ENCODE results near the gene TMX2. TPM values are rescaled to one million over a fixed set of nuclear protein-coding genes. Genes with fewer than 3 reads are reported as not detected.

Gene TMX2
- total RNA-seq, 1 experiment from 2014 or later: 161 TPM

DNA sequence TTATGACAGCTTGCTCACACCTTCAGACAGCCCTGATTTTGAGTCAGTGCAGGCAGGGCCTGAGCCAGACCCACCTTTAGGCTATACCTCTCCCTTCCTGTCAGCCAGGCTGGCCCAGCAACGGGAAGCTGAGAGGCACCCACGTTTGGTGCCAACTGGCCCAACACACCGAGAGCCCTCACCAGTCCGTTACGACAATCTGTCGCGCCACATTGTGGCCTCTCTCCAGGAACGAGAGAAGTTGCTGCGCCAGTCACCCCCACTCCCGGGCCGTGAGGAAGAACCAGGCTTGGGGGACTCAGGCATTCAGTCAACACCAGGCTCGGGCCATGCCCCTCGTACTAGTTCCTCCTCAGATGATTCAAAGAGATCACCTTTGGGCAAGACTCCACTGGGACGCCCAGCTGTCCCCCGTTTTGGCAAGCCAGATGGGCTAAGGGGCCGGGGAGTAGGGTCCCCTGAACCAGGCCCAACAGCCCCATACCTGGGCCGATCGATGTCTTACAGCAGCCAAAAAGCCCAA, 13.5 kb upstream of the TMX2 start:
- intact Hi-C loops (cut with micrococcal nuclease): no loop called here
- H3K4me1 Mint-ChIP-seq (ENCODE audit: insufficient read depth, unreplicated experiment): no peaks in the 10 kb centered on the region
- no peaks in the 10 kb centered on the region for H3K27me3 Mint-ChIP-seq (ENCODE audit: insufficient read depth, unreplicated experiment)
- DNase-seq (ENCODE audit: unreplicated experiment): no peak
- H3K4me3 Mint-ChIP-seq (ENCODE audit: unreplicated experiment): no peak overlapping the region
- ChIA-PET POLR2A (interaction anchor here (0.6 to 2.5 kb wide), 3 partner anchors 11 to 14 kb away, joined by 3 to 11 read pairs (median 3); partner anchors contain the start of genes MED19 and TMX2), CTCF (interaction anchor here (0.9 kb wide), 1 partner anchor 11 kb away, joined by 4 read pairs; no protein-coding TSS in a partner anchor)
- peaks cover 94% of the 10 kb centered on the region for H3K36me3 Mint-ChIP-seq (ENCODE audit: insufficient read depth, unreplicated experiment)
- no peaks in the 10 kb centered on the region for H3K9me3 Mint-ChIP-seq (ENCODE audit: unreplicated experiment)
- TF ChIP-seq, protein P1, sequence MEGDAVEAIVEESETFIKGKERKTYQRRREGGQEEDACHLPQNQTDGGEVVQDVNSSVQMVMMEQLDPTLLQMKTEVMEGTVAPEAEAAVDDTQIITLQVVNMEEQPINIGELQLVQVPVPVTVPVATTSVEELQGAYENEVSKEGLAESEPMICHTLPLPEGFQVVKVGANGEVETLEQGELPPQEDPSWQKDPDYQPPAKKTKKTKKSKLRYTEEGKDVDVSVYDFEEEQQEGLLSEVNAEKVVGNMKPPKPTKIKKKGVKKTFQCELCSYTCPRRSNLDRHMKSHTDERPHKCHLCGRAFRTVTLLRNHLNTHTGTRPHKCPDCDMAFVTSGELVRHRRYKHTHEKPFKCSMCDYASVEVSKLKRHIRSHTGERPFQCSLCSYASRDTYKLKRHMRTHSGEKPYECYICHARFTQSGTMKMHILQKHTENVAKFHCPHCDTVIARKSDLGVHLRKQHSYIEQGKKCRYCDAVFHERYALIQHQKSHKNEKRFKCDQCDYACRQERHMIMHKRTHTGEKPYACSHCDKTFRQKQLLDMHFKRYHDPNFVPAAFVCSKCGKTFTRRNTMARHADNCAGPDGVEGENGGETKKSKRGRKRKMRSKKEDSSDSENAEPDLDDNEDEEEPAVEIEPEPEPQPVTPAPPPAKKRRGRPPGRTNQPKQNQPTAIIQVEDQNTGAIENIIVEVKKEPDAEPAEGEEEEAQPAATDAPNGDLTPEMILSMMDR (IDR thresholded peaks at IDR 0.05; ENCODE audit: unreplicated experiment): no peak
- no peak overlapping the region for H3K27ac Mint-ChIP-seq (ENCODE audit: low read depth, unreplicated experiment)
- no TSS peak for BruUV-seq (replicated peaks)

GRCh38 chr11:57699813-57700212, 12.6 kb upstream of the TMX2 start:
- no peaks in the 10 kb centered on the region for H3K27me3 Mint-ChIP-seq (ENCODE audit: insufficient read depth, unreplicated experiment)
- intact Hi-C loops (cut with micrococcal nuclease): no loop called here
- no peaks in the 10 kb centered on the region for H3K9me3 Mint-ChIP-seq (ENCODE audit: unreplicated experiment)
- DNase-seq (ENCODE audit: unreplicated experiment): no peak
- H3K27ac Mint-ChIP-seq (ENCODE audit: low read depth, unreplicated experiment): no peak overlapping the region
- no TSS peak for BruUV-seq (replicated peaks)
- H3K4me1 Mint-ChIP-seq (ENCODE audit: insufficient read depth, unreplicated experiment): no peaks in the 10 kb centered on the region
- peaks cover 96% of the 10 kb centered on the region for H3K36me3 Mint-ChIP-seq (ENCODE audit: insufficient read depth, unreplicated experiment)
- POLR2A ChIA-PET: interaction anchor here (1.1 to 2.5 kb wide), 2 partner anchors 12 to 15 kb away, joined by 3 to 11 read pairs; partner anchors contain the start of genes MED19 and TMX2
- CTCF ChIA-PET: interaction anchor here (0.7 to 0.9 kb wide), 2 partner anchors 10 to 16 kb away, joined by 3 to 4 read pairs; no protein-coding TSS in a partner anchor
- H3K4me3 Mint-ChIP-seq (ENCODE audit: unreplicated experiment): no peak overlapping the region
- TF ChIP-seq, protein P1 (IDR thresholded peaks at IDR 0.05; ENCODE audit: unreplicated experiment): no peak

- no peak overlapping the region for H3K27ac Mint-ChIP-seq (ENCODE audit: low read depth, unreplicated experiment)
- POLR2A ChIA-PET: no interaction called here
These were observed 12.0 kb upstream of the TMX2 start for GRCh38 chr11:57700425-57700824.

DNA sequence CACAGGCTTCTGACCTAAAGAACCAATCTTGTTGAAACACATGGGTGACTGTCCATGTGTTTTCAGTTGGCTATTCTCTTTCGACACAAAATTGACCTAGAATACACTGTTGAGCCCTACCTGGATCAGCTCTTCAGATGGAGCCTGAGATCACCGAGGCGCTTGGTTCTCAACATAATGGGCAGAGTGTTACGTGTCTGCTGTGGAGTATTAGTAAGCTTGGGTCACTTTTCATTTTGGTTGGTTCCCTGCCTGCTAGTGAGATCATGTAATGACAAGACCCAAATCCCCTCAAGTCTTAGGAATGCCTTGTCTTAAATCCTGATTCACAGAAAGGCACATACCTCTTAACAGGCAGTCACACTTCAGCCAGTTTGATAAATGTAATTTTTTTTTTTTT, 9.1 kb upstream of the TMX2 start:
- POLR2A ChIA-PET: interaction anchor here (0.7 to 1.9 kb wide), 5 partner anchors 8 to 89 kb away, joined by 3 to 16 read pairs (median 4); partner anchors contain the start of genes CTNND1, MED19 and TMX2
- no TSS peak for BruUV-seq (replicated peaks)
- Mint-ChIP-seq H3K27me3 (ENCODE audit: insufficient read depth, unreplicated experiment) (no peaks in the 10 kb centered on the region), H3K4me3 (ENCODE audit: unreplicated experiment) (no peak overlapping the region), H3K4me1 (ENCODE audit: insufficient read depth, unreplicated experiment) (peaks cover 3% of the 10 kb centered on the region), H3K36me3 (ENCODE audit: insufficient read depth, unreplicated experiment) (peaks cover 73% of the 10 kb centered on the region), H3K9me3 (ENCODE audit: unreplicated experiment) (no peaks in the 10 kb centered on the region), H3K27ac (ENCODE audit: low read depth, unreplicated experiment) (no peak overlapping the region)
- no peak for DNase-seq (ENCODE audit: unreplicated experiment)
- CTCF ChIA-PET: no interaction called here
- intact Hi-C loops (cut with micrococcal nuclease): no loop called here
- TF ChIP-seq, protein P1 (IDR thresholded peaks at IDR 0.05; ENCODE audit: unreplicated experiment): no peak

More at GRCh38 chr11:57700425-57700824, 12.0 kb upstream of the TMX2 start:
- no TSS peak for BruUV-seq (replicated peaks)
- Mint-ChIP-seq H3K4me3 (ENCODE audit: unreplicated experiment) (no peak overlapping the region), H3K36me3 (ENCODE audit: insufficient read depth, unreplicated experiment) (peaks cover 96% of the 10 kb centered on the region), H3K9me3 (ENCODE audit: unreplicated experiment) (no peaks in the 10 kb centered on the region), H3K4me1 (ENCODE audit: insufficient read depth, unreplicated experiment) (no peaks in the 10 kb centered on the region), H3K27me3 (ENCODE audit: insufficient read depth, unreplicated experiment) (no peaks in the 10 kb centered on the region)
- intact Hi-C loops (cut with micrococcal nuclease): no loop called here
- CTCF ChIA-PET: no interaction called here
- DNase-seq (ENCODE audit: unreplicated experiment): no peak
- TF ChIP-seq, protein P1 (IDR thresholded peaks at IDR 0.05; ENCODE audit: unreplicated experiment): no peak

All from MCF 10A (cell line).